22Rv1 (cell line): ENCODE data around the gene RERE.

Experiments used
- ZFX ChIP-seq: fragments of 450-650 bp; IDR thresholded peaks from 2 replicates; pipeline ENCODE4 v1.6.1; 2017; ENCODE audit warnings: antibody characterized with exemption, borderline replicate concordance
- TF ChIP-seq, protein P1 (sequence below): fragments of 450-650 bp; IDR thresholded peaks from 2 replicates; pipeline ENCODE4 v1.5.1; 2017; ENCODE audit warnings: mild to moderate bottlenecking

DNA sequence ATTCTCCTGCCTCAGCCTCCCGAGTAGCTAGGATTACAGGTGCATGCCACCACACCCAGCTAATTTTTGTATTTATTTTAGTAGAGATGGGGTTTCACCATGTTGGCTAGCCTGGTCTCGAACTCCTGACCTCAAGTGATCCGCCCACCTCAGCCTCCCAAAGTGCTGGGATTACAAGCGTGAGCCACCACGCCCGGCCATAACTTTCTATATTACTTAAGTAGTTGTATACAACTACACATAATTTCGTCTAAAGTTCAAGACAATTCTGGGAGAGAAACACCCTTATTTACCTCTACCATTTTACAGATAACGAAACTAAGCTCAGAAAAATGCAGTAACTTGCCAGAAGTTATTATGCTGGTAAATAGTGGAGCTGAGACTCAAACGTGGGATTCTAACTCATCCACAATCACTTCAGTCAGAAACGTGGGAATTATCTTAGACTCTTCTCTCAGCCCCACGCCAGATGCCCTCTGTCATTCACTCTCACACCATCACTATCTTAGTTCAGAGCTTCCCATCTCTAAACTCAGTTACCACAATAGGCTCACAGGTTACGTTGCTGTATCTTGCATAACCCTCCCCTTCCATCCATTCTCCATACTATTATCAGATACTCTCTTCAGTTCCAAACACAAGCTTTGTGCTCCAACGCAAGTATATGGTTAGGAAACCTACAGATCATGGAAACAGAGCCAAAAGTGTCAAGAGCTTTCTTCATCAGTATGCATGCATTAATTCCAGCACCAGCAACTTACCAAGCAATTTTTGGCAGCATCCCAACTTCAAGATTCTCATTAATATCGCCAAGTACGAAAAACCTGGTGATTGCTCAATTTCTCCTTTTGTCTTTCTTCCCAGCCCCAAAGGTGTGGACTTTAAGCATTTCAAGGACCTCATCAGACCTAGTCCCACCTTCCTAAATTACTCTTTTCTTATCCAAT lies 69.3 kb downstream of the RERE start:
- TF ChIP-seq, protein P1, sequence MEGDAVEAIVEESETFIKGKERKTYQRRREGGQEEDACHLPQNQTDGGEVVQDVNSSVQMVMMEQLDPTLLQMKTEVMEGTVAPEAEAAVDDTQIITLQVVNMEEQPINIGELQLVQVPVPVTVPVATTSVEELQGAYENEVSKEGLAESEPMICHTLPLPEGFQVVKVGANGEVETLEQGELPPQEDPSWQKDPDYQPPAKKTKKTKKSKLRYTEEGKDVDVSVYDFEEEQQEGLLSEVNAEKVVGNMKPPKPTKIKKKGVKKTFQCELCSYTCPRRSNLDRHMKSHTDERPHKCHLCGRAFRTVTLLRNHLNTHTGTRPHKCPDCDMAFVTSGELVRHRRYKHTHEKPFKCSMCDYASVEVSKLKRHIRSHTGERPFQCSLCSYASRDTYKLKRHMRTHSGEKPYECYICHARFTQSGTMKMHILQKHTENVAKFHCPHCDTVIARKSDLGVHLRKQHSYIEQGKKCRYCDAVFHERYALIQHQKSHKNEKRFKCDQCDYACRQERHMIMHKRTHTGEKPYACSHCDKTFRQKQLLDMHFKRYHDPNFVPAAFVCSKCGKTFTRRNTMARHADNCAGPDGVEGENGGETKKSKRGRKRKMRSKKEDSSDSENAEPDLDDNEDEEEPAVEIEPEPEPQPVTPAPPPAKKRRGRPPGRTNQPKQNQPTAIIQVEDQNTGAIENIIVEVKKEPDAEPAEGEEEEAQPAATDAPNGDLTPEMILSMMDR = no peak
- no peak for TF ChIP-seq ZFX
